ELF-1 (cell line): Measurements from ENCODE around the gene FOXE3.
A peak's percentile ranks its signal among the peaks of the same experiment; 100 is the strongest.

Experiments used
- DNase-seq: peaks from one replicate; pipeline ENCODE4 v3.0.0-alpha.2; 2016; ENCODE audit warnings: low read depth, low spot score

The FOXE3 gene

GRCh38 chr1:47435506-47436303 lies 19.6 kb downstream of the FOXE3 start:
- no peak for DNase-seq

- DNase-seq, result peak; percentile 90
These were observed 20.4 kb downstream of the FOXE3 start for GRCh38 chr1:47436304-47436978.

GRCh38 chr1:47436979-47437446 lies 20.9 kb downstream of the FOXE3 start:
- no peak for DNase-seq

GRCh38 chr1:47437447-47438164 lies 21.5 kb downstream of the FOXE3 start, which contains the start of gene FOXD2:
Gene FOXD2, plus strand, starts transcription at chr1:47438044. Its CDS starts 92 bp downstream, at chr1:47438136.
- peak; percentile 91 for DNase-seq

- no peak for DNase-seq
These were observed 22.3 kb downstream of the FOXE3 start for GRCh38 chr1:47438165-47439016.

- DNase-seq, result peak; percentile 52
These were observed 23.1 kb downstream of the FOXE3 start for GRCh38 chr1:47439017-47439818.

GRCh38 chr1:47439819-47440598 lies 23.9 kb downstream of the FOXE3 start:
- DNase-seq, result no peak

GRCh38 chr1:47440599-47441081 lies 24.6 kb downstream of the FOXE3 start:
- DNase-seq, result no peak

GRCh38 chr1:47441450-47442106 lies 25.5 kb downstream of the FOXE3 start:
- no peak for DNase-seq

- no peak for DNase-seq
These were observed 26.1 kb downstream of the FOXE3 start for GRCh38 chr1:47442202-47442601.

- DNase-seq, result no peak
These were observed 26.9 kb downstream of the FOXE3 start for GRCh38 chr1:47442842-47443529.

- peak; percentile 63 for DNase-seq
These were observed 27.6 kb downstream of the FOXE3 start for GRCh38 chr1:47443530-47444296.

GRCh38 chr1:47444297-47444561 lies 28.1 kb downstream of the FOXE3 start:
- no peak for DNase-seq

- peak; percentile 76 for DNase-seq
These were observed 28.7 kb downstream of the FOXE3 start for GRCh38 chr1:47444562-47445465.

- no peak for DNase-seq
These were observed 29.9 kb downstream of the FOXE3 start for GRCh38 chr1:47445823-47446550.
